Mucosa of descending colon (tissue), 3 donors: ENCODE data around the gene NEB. TPM values are rescaled to one million over a fixed set of nuclear protein-coding genes. Genes with fewer than 3 reads are reported as not detected.

Experiments
- ATAC-seq: fragments of 200-7000 bp; cut with Tn5 transposase; one replicate; pipeline ENCODE4 v1.9.1; 2020; ENCODE audit warnings: mild to moderate bottlenecking, moderate library complexity
- DNase-seq, 3 donors: peaks; one replicate each; pipeline ENCODE4 v3.0.0-alpha.2; 2020
- H3K36me3 ChIP-seq: fragments of 200-600 bp; one replicate; pipeline ENCODE4 v1.8.0; 2021; ENCODE audit warnings: low read depth, mild to moderate bottlenecking
- H3K4me1 ChIP-seq: fragments of 200-600 bp; one replicate; pipeline ENCODE4 v1.8.0; 2021; ENCODE audit warnings: low read depth, mild to moderate bottlenecking
- H3K4me3 ChIP-seq: fragments of 200-600 bp; one replicate; pipeline ENCODE4 v1.8.0; 2021; ENCODE audit warnings: mild to moderate bottlenecking
- H3K9me3 ChIP-seq: fragments of 200-600 bp; one replicate; pipeline ENCODE4 v1.8.0; 2021; ENCODE audit warnings: mild to moderate bottlenecking
- CTCF ChIP-seq: fragments of 200-600 bp; IDR thresholded peaks from one replicate; pipeline ENCODE4 v1.8.0; 2022; ENCODE audit warnings: antibody characterized with exemption, mild to moderate bottlenecking
- intact Hi-C, 2 donors: fragments of 100-400 bp; cut with DNase I in 1 of 2; cut with micrococcal nuclease in 1 of 2; formaldehyde crosslinking; loops; one replicate each; pipeline versions ENCODE4 v1.11.0 to v1.11.1; 2022; cut with DNase I, micrococcal nuclease
- total RNA-seq, 3 donors: library from RNA; stranded (reverse); fragmentation: NEBNext Ultra II Directional in 2 of 3; extraction: Animal tissue kit (Norgen Biotek cat#: 25700) in 2 of 3; gene quantifications; one replicate each; pipeline versions ENCODE4 v1.2.1 to v1.2.4, GENCODE V29; 2021 to 2023
- donor health status: DM: no; HTN: no; CAD: no; lungs with moderate emphysema.
- donor health status: DM: no; HTN: no; CAD: no.
- donor health status: DM: no; HTN: yes; CAD: no.

NEB gene
- total RNA-seq, 3 donors from 2014 or later, result 0.54 to 1.1 (median 0.82) TPM

- no peak for DNase-seq
- no peak for ATAC-seq
- intact Hi-C loops, result no loop called here
- Histone ChIP-seq H3K4me3 (no peak overlapping the region), H3K9me3 (no peaks in the 10 kb centered on the region), H3K4me1 (no peaks in the 10 kb centered on the region), H3K36me3 (no peaks in the 10 kb centered on the region)
- TF ChIP-seq CTCF, result no peak
Observed at GRCh38 chr2:151730262-151730975, 3.9 kb downstream of the NEB start.

GRCh38 chr2:151729837-151730236 lies 4.4 kb downstream of the NEB start:
- H3K36me3 ChIP-seq, result no peaks in the 10 kb centered on the region
- H3K4me1 ChIP-seq, result no peaks in the 10 kb centered on the region
- H3K4me3 ChIP-seq, result no peak overlapping the region
- no peaks in the 10 kb centered on the region for H3K9me3 ChIP-seq
- intact Hi-C loops, result no loop called here
- ATAC-seq, result no peak
- no peak for TF ChIP-seq CTCF
- DNase-seq, result no peak

- H3K4me3 ChIP-seq, result no peak overlapping the region
- TF ChIP-seq CTCF, result no peak
- H3K36me3 ChIP-seq, result no peaks in the 10 kb centered on the region
- no peaks in the 10 kb centered on the region for H3K9me3 ChIP-seq
- no peaks in the 10 kb centered on the region for H3K4me1 ChIP-seq
- DNase-seq, result no peak
- intact Hi-C loops, result no loop called here
- ATAC-seq, result no peak
Observed at GRCh38 chr2:151729415-151729811, 4.9 kb downstream of the NEB start.

GRCh38 chr2:151728804-151729414 lies 5.4 kb downstream of the NEB start:
- no peak for TF ChIP-seq CTCF
- DNase-seq, result no peak
- no peak overlapping the region for H3K4me3 ChIP-seq
- no peaks in the 10 kb centered on the region for H3K36me3 ChIP-seq
- no peaks in the 10 kb centered on the region for H3K9me3 ChIP-seq
- intact Hi-C loops, result no loop called here
- H3K4me1 ChIP-seq, result no peaks in the 10 kb centered on the region
- no peak for ATAC-seq

GRCh38 chr2:151727593-151728552 lies 6.4 kb downstream of the NEB start:
- TF ChIP-seq CTCF, result no peak
- ATAC-seq, result no peak
- Histone ChIP-seq H3K36me3 (no peaks in the 10 kb centered on the region), H3K4me3 (no peak overlapping the region), H3K9me3 (no peaks in the 10 kb centered on the region), H3K4me1 (no peaks in the 10 kb centered on the region)
- DNase-seq, result no peak
- intact Hi-C loops, result no loop called here
